Transverse colon (tissue), 4 donors: ENCODE measurements around the gene CADPS2. TPM values are rescaled to one million over a fixed set of nuclear protein-coding genes. Genes with fewer than 3 reads are reported as not detected.

Experiments used
- DNase-seq: peaks from one replicate; pipeline ENCODE4 v3.0.0-alpha.2; 2019
- H3K27ac ChIP-seq, 4 donors: fragments of 200-600 bp; sonication (generic); 2 replicates each; pipeline ENCODE4 v1.5.1; 2016 to 2018; ENCODE audit warnings: inconsistent platforms in 4 of 4
- H3K27me3 ChIP-seq: fragments of 200-600 bp; sonication (generic); 2 replicates; pipeline ENCODE4 v1.5.1; 2017; ENCODE audit warnings: inconsistent platforms
- H3K36me3 ChIP-seq, 4 donors: fragments of 200-600 bp; sonication (generic); 2 replicates each; pipeline ENCODE4 v1.5.1; 2017 to 2019; ENCODE audit warnings: inconsistent platforms in 4 of 4
- H3K4me1 ChIP-seq, 4 donors: fragments of 200-600 bp; sonication (generic); 2 replicates each; pipeline ENCODE4 v1.5.1; 2017 to 2020; ENCODE audit warnings: inconsistent platforms in 4 of 4
- H3K4me3 ChIP-seq, 4 donors: fragments of 200-600 bp; sonication (generic); 1 replicate in 1 of 4; 2 replicates in 3 of 4; pipeline versions ENCODE4 v1.5.1 to v1.6.1; 2017 to 2019; ENCODE audit warnings: inconsistent platforms in 4 of 4
- H3K9me3 ChIP-seq, 2 donors: fragments of 200-600 bp; sonication (generic); 2 replicates each; pipeline ENCODE4 v1.5.1; 2017 to 2019; ENCODE audit warnings: inconsistent platforms in 2 of 2
- CTCF ChIP-seq, 5 experiments: fragments of 200-600 bp in 3 of 5; fragments of 450-650 bp in 2 of 5; sonication (generic) in 3 of 5; IDR thresholded peaks; 1 replicate in 2 of 5; 2 replicates in 3 of 5; pipeline ENCODE4 v1.5.1; 2016 to 2017; ENCODE audit warnings: antibody characterized with exemption in 5 of 5, inconsistent platforms in 3 of 5, mild to moderate bottlenecking in 2 of 5, moderate library complexity in 1 of 5
- EP300 ChIP-seq: sonication (generic); formaldehyde crosslinking; IDR thresholded peaks from one replicate; pipeline ENCODE4 v1.6.1; 2017; ENCODE audit warnings: antibody characterized with exemption, low read depth
- POLR2A ChIP-seq: fragments of 450-650 bp; IDR thresholded peaks from one replicate; pipeline ENCODE4 v1.6.1; 2016; ENCODE audit warnings: antibody characterized with exemption, mild to moderate bottlenecking, moderate library complexity
- POLR2AphosphoS5 ChIP-seq, 3 donors: sonication (generic); formaldehyde crosslinking; IDR thresholded peaks; one replicate each; pipeline ENCODE4 v1.6.1; 2016; ENCODE audit warnings: antibody characterized with exemption in 3 of 3
- WGBS, 2 donors: methylation state at CpG; one replicate each; pipeline ENCODE4 v1.1.5; 2018; ENCODE audit warnings: low coverage in 1 of 2; 5-methylcytosine and 5-hydroxymethylcytosine counted together
- in situ Hi-C, 4 donors: fragments of 200-750 bp; cut with MboI; loops; one replicate each; pipeline versions ENCODE4 v1.15.0 to v1.15.1; 2017; ENCODE audit warnings: low sequenced_read_pairs in 3 of 4, low pct_ligation_motif_present in 1 of 4, low pct_unique_long_range_greater_than_20kb in 1 of 4
- intact Hi-C: fragments of 100-400 bp; cut with DNase I; formaldehyde crosslinking; loops from one replicate; pipeline ENCODE4 v1.15.1; 2023; ENCODE audit warnings: low total_unique reads
- total RNA-seq, 4 donors: library from RNA; depleted of rRNA; stranded (reverse); fragments of >200 nt; gene quantifications; one replicate each; pipeline ENCODE4 v1.1.0, GENCODE V29; 2016

Gene CADPS2
- total RNA-seq, 4 donors from 2014 or later, result 9.0 to 15.2 (median 12.6) TPM

GRCh38 chr7:122709930-122710646, 176.2 kb downstream of the CADPS2 start:
- WGBS, 2 donors, result 79 to 82% methylated on average over 7 of the region's 7 CpGs
- Histone ChIP-seq H3K36me3 (no peaks in the 10 kb centered on the region), H3K4me1 (no peaks in the 10 kb centered on the region), H3K27me3 (no peaks in the 10 kb centered on the region), H3K4me3 (no peak overlapping the region), H3K27ac (no peak overlapping the region), H3K9me3 (no peaks in the 10 kb centered on the region)
- in situ Hi-C loops, result no loop called here
- intact Hi-C loops, result no loop called here
- DNase-seq, result no peak
- TF ChIP-seq EP300 (no peak), CTCF (IDR thresholded peaks at IDR 0.05) (no peak), POLR2AphosphoS5 (IDR thresholded peaks at IDR 0.05) (no peak), POLR2A (no peak)

GRCh38 chr7:122706836-122707235, 179.4 kb downstream of the CADPS2 start:
- in situ Hi-C loops, result no loop called here
- Histone ChIP-seq H3K9me3 (no peaks in the 10 kb centered on the region), H3K27me3 (no peaks in the 10 kb centered on the region), H3K4me1 (no peaks in the 10 kb centered on the region), H3K4me3 (no peak overlapping the region), H3K36me3 (no peaks in the 10 kb centered on the region), H3K27ac (no peak overlapping the region)
- intact Hi-C loops, result no loop called here
- no peak for DNase-seq
- WGBS, 2 donors, result 75 to 85% methylated on average over 1 to 2 of the region's 2 CpGs
- no peak for TF ChIP-seq EP300
- TF ChIP-seq POLR2A, result no peak
- TF ChIP-seq POLR2AphosphoS5 (IDR thresholded peaks at IDR 0.05), result no peak
- TF ChIP-seq CTCF (IDR thresholded peaks at IDR 0.05), result no peak

GRCh38 chr7:122702872-122703510, 183.3 kb downstream of the CADPS2 start, which contains the start of gene RNF148:
TSS of gene RNF148 (minus strand) at chr7:122702922. CDS start at chr7:122702750, 172 bp downstream.
- 93 to 100% methylated on average over 1 of the region's 1 CpG for WGBS, 2 donors

More at GRCh38 chr7:122702872-122703510, 183.3 kb downstream of the CADPS2 start, which contains the start of gene RNF148:
- Histone ChIP-seq H3K27me3 (no peaks in the 10 kb centered on the region), H3K4me3 (no peak within 1 kb of the TSS), H3K4me1 (no peaks in the 10 kb centered on the region), H3K36me3 (no peaks in the 10 kb centered on the region), H3K9me3 (no peaks in the 10 kb centered on the region), H3K27ac (no peak within 1 kb of the TSS)
- no peak for DNase-seq
- TF ChIP-seq POLR2AphosphoS5 (IDR thresholded peaks at IDR 0.05) (no peak), CTCF (IDR thresholded peaks at IDR 0.05) (no peak), POLR2A (no peak), EP300 (no peak)
- in situ Hi-C loops, result no loop called here
- intact Hi-C loops, result no loop called here
